ENCODE measurements around the gene PITX3. TPM values are rescaled to one million over a fixed set of nuclear protein-coding genes. Genes with fewer than 3 reads are reported as not detected.

Gene PITX3
- total and polyA plus RNA-seq, 8 donors, result not detected

- TF ChIP-seq CTCF (IDR thresholded peaks at IDR 0.05) (no peak), POLR2A (IDR thresholded peaks at IDR 0.05) (no peak), EP300 (IDR thresholded peaks at IDR 0.05) (no peak), POLR2AphosphoS5 (IDR thresholded peaks at IDR 0.05) (no peak)
- Histone ChIP-seq H3K9me3 (no peaks in the 10 kb centered on the region), H3K4me3 (no peak overlapping the region), H3K27ac (no peak overlapping the region), H3K36me3 (no peaks in the 10 kb centered on the region), H3K4me1 (no peaks in the 10 kb centered on the region), H3K27me3 (no peaks in the 10 kb centered on the region)
- 77 to 90% (median 85%) methylated on average over 3 of the region's 3 CpGs for WGBS, 5 donors
- intact Hi-C loops (cut with DNase I; ENCODE audit: low total_unique reads), result no loop called here
- no peak for DNase-seq
Observed at GRCh38 chr10:102211615-102212299, 29.6 kb downstream of the PITX3 start.

- H3K36me3 ChIP-seq, result no peaks in the 10 kb centered on the region
- 35 to 49% (median 39%) methylated on average over 5 of the region's 5 CpGs for WGBS, 5 donors
- no peaks in the 10 kb centered on the region for H3K27me3 ChIP-seq
- H3K4me1 ChIP-seq, result no peaks in the 10 kb centered on the region
- no peak for DNase-seq
- no peak overlapping the region for H3K27ac ChIP-seq
- intact Hi-C loops (cut with DNase I; ENCODE audit: low total_unique reads), result no loop called here
- H3K4me3 ChIP-seq, result no peak overlapping the region
- peaks cover 8 to 11% (median 10%) of the 10 kb centered on the region in 4 donors for H3K9me3 ChIP-seq
- TF ChIP-seq POLR2AphosphoS5 (IDR thresholded peaks at IDR 0.05) (no peak), POLR2A (IDR thresholded peaks at IDR 0.05) (no peak)
Observed at GRCh38 chr10:102208311-102209035, 32.8 kb downstream of the PITX3 start.

DNA sequence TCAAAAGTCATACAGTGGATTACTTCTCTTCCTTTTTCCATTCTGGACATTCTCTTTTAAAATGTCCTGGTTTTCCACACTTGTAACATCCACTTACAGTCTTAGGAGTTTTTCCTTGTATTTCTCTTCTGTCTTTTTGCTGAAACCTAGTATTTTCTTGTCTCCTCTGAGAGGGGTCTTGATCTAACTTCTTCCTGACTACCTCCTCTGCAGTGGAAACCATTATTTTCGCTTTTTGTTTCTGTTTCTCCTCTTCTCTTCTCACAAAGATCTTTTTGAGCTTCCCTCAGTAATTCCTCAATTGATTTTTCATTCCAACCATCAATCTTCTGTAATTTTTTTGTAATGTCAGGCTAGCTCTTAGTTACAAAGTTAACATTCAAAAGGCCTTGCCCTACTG is 38.9 kb downstream of the PITX3 start:
- Histone ChIP-seq H3K4me3 (no peak overlapping the region), H3K27me3 (no peaks in the 10 kb centered on the region), H3K36me3 (no peaks in the 10 kb centered on the region), H3K9me3 (peaks cover 8 to 13% (median 10%) of the 10 kb centered on the region in 4 donors), H3K27ac (no peak overlapping the region), H3K4me1 (no peaks in the 10 kb centered on the region)
- 32 to 62% (median 55%) methylated on average over 1 of the region's 1 CpG for WGBS, 5 donors
- intact Hi-C loops (cut with DNase I; ENCODE audit: low total_unique reads), result no loop called here
- TF ChIP-seq POLR2A (IDR thresholded peaks at IDR 0.05) (no peak), POLR2AphosphoS5 (IDR thresholded peaks at IDR 0.05) (no peak), EP300 (IDR thresholded peaks at IDR 0.05) (no peak), CTCF (IDR thresholded peaks at IDR 0.05) (no peak)
- no peak for DNase-seq

GRCh38 chr10:102200751-102201640 is 40.3 kb downstream of the PITX3 start:
- H3K27me3 ChIP-seq, result no peaks in the 10 kb centered on the region
- H3K9me3 ChIP-seq, result peaks cover 8 to 13% (median 10%) of the 10 kb centered on the region in 4 donors
- H3K36me3 ChIP-seq, result no peaks in the 10 kb centered on the region
- no peak overlapping the region for H3K27ac ChIP-seq
- intact Hi-C loops (cut with DNase I; ENCODE audit: low total_unique reads), result no loop called here
- H3K4me1 ChIP-seq, result no peaks in the 10 kb centered on the region
- no peak overlapping the region for H3K4me3 ChIP-seq
- WGBS, 5 donors, result 91 to 94% (median 92%) methylated on average over 14 to 34 of the region's 34 CpGs
- no peak for TF ChIP-seq EP300 (IDR thresholded peaks at IDR 0.05)
- TF ChIP-seq CTCF (IDR thresholded peaks at IDR 0.05), result no peak
- no peak for TF ChIP-seq POLR2AphosphoS5 (IDR thresholded peaks at IDR 0.05)
- TF ChIP-seq POLR2A (IDR thresholded peaks at IDR 0.05), result no peak
- no peak for DNase-seq
